Stimulated activated CD8-positive, alpha-beta memory T cell treated with anti-CD3 and anti-CD28 coated beads, Interleukin-7, amount 100 ng/mL, for 1 hour (primary cell): ENCODE data around the gene BICDL2.
"Not testable (repeated sequence)": the region's sequence is repeated elsewhere in the genome, so short reads cannot be mapped to it uniquely, and the experiment has no call there.

ENCODE experiments used
- DNase-seq, 2 donors: peaks; one replicate each; pipeline ENCODE4 v3.0.0-alpha.2; 2020; ENCODE audit warnings: low read depth in 2 of 2

Gene BICDL2

GRCh38 chr16:3036726-3037315, at the start of gene BICDL2:
Gene BICDL2 (minus strand): TSS chr16:3036944. CDS start chr16:3035496, 1,448 bp downstream.
- DNase-seq = no peak

GRCh38 chr16:3085868-3086595, 49.3 kb upstream of the BICDL2 start:
- DNase-seq = no peak

GRCh38 chr16:3084969-3085670, 48.4 kb upstream of the BICDL2 start:
- no peak for DNase-seq

- DNase-seq = no peak
Observed at GRCh38 chr16:3084491-3084890, 47.7 kb upstream of the BICDL2 start.

GRCh38 chr16:3083408-3083807, 46.7 kb upstream of the BICDL2 start:
- not testable (repeated sequence) for DNase-seq

GRCh38 chr16:3081957-3082356, 45.2 kb upstream of the BICDL2 start:
- DNase-seq = not testable (repeated sequence)

- no peak for DNase-seq
Observed at GRCh38 chr16:3080024-3080423, 43.3 kb upstream of the BICDL2 start.

GRCh38 chr16:3076577-3076976, 39.8 kb upstream of the BICDL2 start:
- no peak for DNase-seq

- not testable (repeated sequence) for DNase-seq
Observed at GRCh38 chr16:3075946-3076345, 39.2 kb upstream of the BICDL2 start.

GRCh38 chr16:3075523-3075915, 38.8 kb upstream of the BICDL2 start:
- no peak for DNase-seq

- peak; percentile 57 to 60 for DNase-seq
Observed at GRCh38 chr16:3074860-3075522, 38.2 kb upstream of the BICDL2 start.

GRCh38 chr16:3073448-3073847, 36.7 kb upstream of the BICDL2 start:
- no peak for DNase-seq

- DNase-seq = not testable (repeated sequence)
Observed at GRCh38 chr16:3072576-3073263, 36.0 kb upstream of the BICDL2 start.

- not testable (repeated sequence) for DNase-seq
Observed at GRCh38 chr16:3072148-3072547, 35.4 kb upstream of the BICDL2 start.

- DNase-seq = no peak
Observed at GRCh38 chr16:3071655-3072054, 34.9 kb upstream of the BICDL2 start.

GRCh38 chr16:3070608-3071111, 33.9 kb upstream of the BICDL2 start:
- no peak for DNase-seq

- not testable (repeated sequence) for DNase-seq
Observed at GRCh38 chr16:3069146-3069545, 32.4 kb upstream of the BICDL2 start.

- DNase-seq = no peak
Observed at GRCh38 chr16:3068487-3068886, 31.7 kb upstream of the BICDL2 start.

GRCh38 chr16:3066440-3066748, 29.6 kb upstream of the BICDL2 start:
- no peak for DNase-seq

- no peak for DNase-seq
Observed at GRCh38 chr16:3065742-3066439, 29.1 kb upstream of the BICDL2 start.
